A673 (cell line): ENCODE results near the gene AKAP6. TPM values are rescaled to one million over a fixed set of nuclear protein-coding genes. Genes with fewer than 3 reads are reported as not detected.

Experiments used
- BruUV-seq: library from RNA; stranded (reverse); fragments of 400-500 nt; replicated peaks from 2 replicates; lab custom pipeline; 2021; lab: Mats Ljungman, UMichigan
- CTCF ChIA-PET: fragments of 300-600 bp; sonication (Branson Sonifier 250); formaldehyde crosslinking; loops from one replicate; lab custom pipeline; 2022; ENCODE audit warnings: antibody characterized with exemption; lab: Charles Lee
- POLR2A ChIA-PET: fragments of 300-600 bp; sonication (Branson Sonifier 250); formaldehyde crosslinking; loops from one replicate; lab custom pipeline; 2022; ENCODE audit warnings: antibody characterized with exemption; ENCODE audit not compliant: low non-redundant PET; lab: Charles Lee
- DNase-seq: peaks from one replicate; pipeline ENCODE4 v3.0.0-alpha.2; 2015; ENCODE audit warnings: low spot score
- H3K27ac ChIP-seq: fragments of 200-600 bp; sonication (generic); 2 replicates; pipeline ENCODE4 v1.5.1; 2016; ENCODE audit warnings: mixed run types, low read depth, mild to moderate bottlenecking, mixed read lengths, antibody characterized with exemption, low read length; ENCODE audit not compliant: poor library complexity, severe bottlenecking
- H3K27me3 ChIP-seq: fragments of 200-600 bp; sonication (generic); replicated peaks from 2 replicates; pipeline ENCODE4 v1.6.1; 2017; ENCODE audit warnings: mixed run types, low read depth, mild to moderate bottlenecking, mixed read lengths, antibody characterized with exemption, low read length; ENCODE audit not compliant: insufficient read depth, poor library complexity
- H3K36me3 ChIP-seq: fragments of 200-600 bp; sonication (generic); 2 replicates; pipeline ENCODE4 v1.6.1; 2016; ENCODE audit warnings: mixed run types, mild to moderate bottlenecking, mixed read lengths, antibody characterized with exemption, low read length; ENCODE audit not compliant: insufficient read depth, poor library complexity, severe bottlenecking
- H3K4me1 ChIP-seq: fragments of 200-600 bp; sonication (generic); 2 replicates; pipeline ENCODE4 v1.6.1; 2017; ENCODE audit warnings: mixed run types, mild to moderate bottlenecking, mixed read lengths, antibody characterized with exemption, low read length; ENCODE audit not compliant: insufficient read depth, poor library complexity, severe bottlenecking
- H3K4me3 ChIP-seq: fragments of 200-600 bp; sonication (generic); 2 replicates; pipeline ENCODE4 v1.5.1; 2016; ENCODE audit warnings: low read depth, mixed run types, mild to moderate bottlenecking, mixed read lengths, low read length; ENCODE audit not compliant: poor library complexity, severe bottlenecking
- H3K9me3 ChIP-seq: fragments of 200-600 bp; sonication (generic); 2 replicates; pipeline ENCODE4 v1.6.1; 2016; ENCODE audit warnings: mixed run types, low read depth, mild to moderate bottlenecking, mixed read lengths, antibody characterized with exemption, low read length; ENCODE audit not compliant: poor library complexity, severe bottlenecking
- CTCF ChIP-seq: fragments of 300-800, 200-600 bp; sonication (generic); conservative IDR thresholded peaks from 2 replicates; pipeline ENCODE4 v1.5.1; 2017; ENCODE audit warnings: low read depth, mild to moderate bottlenecking, antibody characterized with exemption, low read length, moderate library complexity, mixed read lengths
- EZH2 ChIP-seq: fragments of 200-600 bp; sonication (generic); IDR thresholded peaks from 2 replicates; pipeline ENCODE4 v1.6.1; 2017; ENCODE audit warnings: borderline replicate concordance, low read depth, mild to moderate bottlenecking, mixed read lengths, antibody characterized with exemption, low read length; ENCODE audit not compliant: poor library complexity, severe bottlenecking
- intact Hi-C: fragments of 100-400 bp; cut with micrococcal nuclease; formaldehyde crosslinking; loops from one replicate; pipeline ENCODE4 v1.10.0; 2022; ENCODE audit not compliant: unreplicated experiment
- total RNA-seq: library from RNA; stranded (reverse); gene quantifications from 2 replicates; pipeline ENCODE4 v1.2.3, GENCODE V29; 2021

Gene AKAP6
- total RNA-seq, 1 experiment from 2014 or later: 0.73 TPM

GRCh38 chr14:32681598-32681997 lies 352.5 kb downstream of the AKAP6 start:
- CTCF ChIA-PET: no interaction called here
- POLR2A ChIA-PET: no interaction called here
- H3K27me3 ChIP-seq: no peaks in the 10 kb centered on the region
- no peak overlapping the region for H3K27ac ChIP-seq
- no peak overlapping the region for H3K4me3 ChIP-seq
- H3K9me3 ChIP-seq: no peaks in the 10 kb centered on the region
- peaks cover 7% of the 10 kb centered on the region for H3K4me1 ChIP-seq
- intact Hi-C loops: no loop called here
- TF ChIP-seq EZH2 (no peak), CTCF (no peak)
- DNase-seq: no peak
- no peaks in the 10 kb centered on the region for H3K36me3 ChIP-seq
- BruUV-seq: no TSS peak

DNA sequence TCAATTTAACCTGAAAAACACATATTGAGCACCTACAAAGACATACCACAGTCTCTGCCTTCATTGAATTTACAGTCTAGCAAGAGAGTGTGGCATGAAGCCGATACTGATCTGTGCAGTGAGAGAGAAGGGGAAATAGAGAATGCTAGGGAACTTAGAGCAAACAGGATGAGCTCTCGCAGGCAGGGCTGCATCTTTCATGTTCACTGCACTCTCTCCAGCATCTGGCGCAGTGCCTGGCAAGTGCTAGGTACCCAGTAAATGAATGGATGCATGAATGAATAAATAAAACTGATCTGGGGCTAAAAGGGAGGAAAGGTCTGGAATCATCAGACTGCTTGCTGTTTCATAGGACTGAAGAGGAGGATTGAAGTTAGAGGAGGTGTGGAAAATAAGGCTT lies 353.1 kb downstream of the AKAP6 start:
- Histone ChIP-seq H3K36me3 (no peaks in the 10 kb centered on the region), H3K27ac (no peak overlapping the region), H3K27me3 (no peaks in the 10 kb centered on the region), H3K9me3 (no peaks in the 10 kb centered on the region), H3K4me3 (no peak overlapping the region), H3K4me1 (peaks cover 5% of the 10 kb centered on the region)
- no peak for TF ChIP-seq EZH2
- TF ChIP-seq CTCF: no peak
- POLR2A ChIA-PET: no interaction called here
- no TSS peak for BruUV-seq
- intact Hi-C loops: no loop called here
- CTCF ChIA-PET: no interaction called here
- DNase-seq: no peak

- H3K27me3 ChIP-seq: no peaks in the 10 kb centered on the region
- no peaks in the 10 kb centered on the region for H3K36me3 ChIP-seq
- no peak for DNase-seq
- no peak overlapping the region for H3K27ac ChIP-seq
- POLR2A ChIA-PET: no interaction called here
- CTCF ChIA-PET: no interaction called here
- H3K4me3 ChIP-seq: no peak overlapping the region
- no peaks in the 10 kb centered on the region for H3K9me3 ChIP-seq
- intact Hi-C loops: no loop called here
- BruUV-seq: no TSS peak
- peaks cover 5% of the 10 kb centered on the region for H3K4me1 ChIP-seq
- TF ChIP-seq CTCF (no peak), EZH2 (no peak)
These were observed 354.6 kb downstream of the AKAP6 start for GRCh38 chr14:32683679-32684078.
